Cardiac muscle cell (in vitro differentiated cells and primary cell): Measurements from ENCODE around the gene SPX. TPM values are rescaled to one million over a fixed set of nuclear protein-coding genes. Genes with fewer than 3 reads are reported as not detected.

Source experiments
- DNase-seq, 2 donors: peaks; one replicate each; pipeline versions ENCODE4 v3.0.0 to v3.0.0-alpha.2; 2010 to 2017; ENCODE audit warnings: low read depth in 1 of 2, low spot score in 1 of 2
- H3K27ac ChIP-seq: fragments of 200-600 bp; sonication (generic); 2 replicates; pipeline ENCODE4 v1.5.1; 2016
- H3K27me3 ChIP-seq: fragments of 200-600 bp; sonication (generic); 2 replicates; pipeline ENCODE4 v1.6.0; 2016; ENCODE audit warnings: control low read depth
- H3K36me3 ChIP-seq: fragments of 200-600 bp; sonication (generic); 2 replicates; pipeline ENCODE4 v1.5.1; 2016; ENCODE audit warnings: control low read depth
- H3K4me1 ChIP-seq: fragments of 200-600 bp; sonication (generic); 2 replicates; pipeline ENCODE4 v1.8.1; 2017; ENCODE audit warnings: low read depth, mild to moderate bottlenecking, mixed run types
- H3K4me3 ChIP-seq: fragments of 200-600 bp; sonication (generic); 2 replicates; pipeline ENCODE4 v1.5.1; 2016; ENCODE audit warnings: mild to moderate bottlenecking
- H3K9me3 ChIP-seq: fragments of 200-600 bp; sonication (generic); 2 replicates; pipeline ENCODE4 v1.5.1; 2017; ENCODE audit warnings: low read depth, mild to moderate bottlenecking, control low read depth
- CTCF ChIP-seq: IDR thresholded peaks from 2 replicates; pipeline ENCODE4 v1.5.1; 2012; ENCODE audit warnings: low read depth, mild to moderate bottlenecking, low read length
- polyA plus RNA-seq: library from polyadenylated mRNA; unstranded; fragments of >200 nt; fragmentation: Nextera tagmentation; extraction: Ambion mirVana; gene quantifications from 2 replicates; pipeline ENCODE4 v1.2.1, GENCODE V29; 2016
- total RNA-seq: library from RNA; depleted of rRNA; stranded (reverse); fragments of >200 nt; gene quantifications from 2 replicates; pipeline ENCODE4 v1.2.3, GENCODE V29; 2016

Gene SPX
- total and polyA plus RNA-seq, 2 experiments from 2014 or later: 2.4 to 3.0 TPM

GRCh38 chr12:21577516-21577915 lies 51.4 kb downstream of the SPX start:
- Histone ChIP-seq H3K4me1 (no peaks in the 10 kb centered on the region), H3K36me3 (no peaks in the 10 kb centered on the region), H3K4me3 (no peak overlapping the region), H3K9me3 (no peaks in the 10 kb centered on the region), H3K27me3 (no peaks in the 10 kb centered on the region), H3K27ac (no peak overlapping the region)
- no peak for TF ChIP-seq CTCF
- DNase-seq: no peak

- no peak for TF ChIP-seq CTCF
- H3K36me3 ChIP-seq: no peaks in the 10 kb centered on the region
- no peak overlapping the region for H3K27ac ChIP-seq
- H3K27me3 ChIP-seq: no peaks in the 10 kb centered on the region
- no peak overlapping the region for H3K4me3 ChIP-seq
- DNase-seq: no peak
- no peaks in the 10 kb centered on the region for H3K4me1 ChIP-seq
- no peaks in the 10 kb centered on the region for H3K9me3 ChIP-seq
Observed at GRCh38 chr12:21580748-21581516, 54.8 kb downstream of the SPX start.

Other genes starting within 250 kb of the SPX start
- gene SLCO1A2, start 191.4 kb upstream of the SPX start, total RNA-seq: 0.39 and 1.8 TPM in 2 replicates
- 1.9 and 2.9 TPM in 2 replicates for gene SLCO1A2, start 191.4 kb upstream of the SPX start, polyA plus RNA-seq
- gene IAPP, start 153.4 kb upstream of the SPX start, total RNA-seq: 0.09 and 0.14 TPM in 2 replicates
- not detected in 2 replicates for gene IAPP, start 153.4 kb upstream of the SPX start, polyA plus RNA-seq
- 2.2 and 4.3 TPM in 2 replicates for gene PYROXD1, start 88.6 kb upstream of the SPX start, total RNA-seq
- gene PYROXD1, start 88.6 kb upstream of the SPX start, polyA plus RNA-seq: 3.6 and 4.4 TPM in 2 replicates
- gene RECQL, start 24.7 kb upstream of the SPX start, total RNA-seq: 13.6 and 17.0 TPM in 2 replicates
- 11.8 and 14.7 TPM in 2 replicates for gene RECQL, start 24.7 kb upstream of the SPX start, polyA plus RNA-seq
- 7.9 and 9.0 TPM in 2 replicates for gene GOLT1B, start 24.5 kb upstream of the SPX start, total RNA-seq
- 13.1 and 18.9 TPM in 2 replicates for gene GOLT1B, start 24.5 kb upstream of the SPX start, polyA plus RNA-seq
- gene GYS2, start 78.6 kb downstream of the SPX start, total RNA-seq: not detected in 2 replicates
- not detected in 2 replicates for gene GYS2, start 78.6 kb downstream of the SPX start, polyA plus RNA-seq
- 842 and 1,015 TPM in 2 replicates for gene LDHB, start 131.5 kb downstream of the SPX start, total RNA-seq
- 1,645 and 1,792 TPM in 2 replicates for gene LDHB, start 131.5 kb downstream of the SPX start, polyA plus RNA-seq
- gene KCNJ8, start 248.4 kb downstream of the SPX start, total RNA-seq: 9.7 and 11.4 TPM in 2 replicates
- gene KCNJ8, start 248.4 kb downstream of the SPX start, polyA plus RNA-seq: 9.4 and 11.0 TPM in 2 replicates